HG02884 (cell line): ENCODE data around the gene TMEM144.
A peak's percentile ranks its signal among the peaks of the same experiment; 100 is the strongest.

Source experiments
- ATAC-seq: cut with Tn5 transposase; IDR thresholded peaks from one replicate; pipeline ENCODE4 v1.9.1; 2021; ENCODE audit warnings: mild to moderate bottlenecking, moderate library complexity; ENCODE audit not compliant: unreplicated experiment

The TMEM144 gene

GRCh38 chr4:158209825-158210807 is at the start of gene TMEM144:
Gene TMEM144, plus strand, starts transcription at chr4:158210486. Its CDS starts 2,182 bp downstream, at chr4:158212668.
- ATAC-seq, result peak; percentile 91

DNA sequence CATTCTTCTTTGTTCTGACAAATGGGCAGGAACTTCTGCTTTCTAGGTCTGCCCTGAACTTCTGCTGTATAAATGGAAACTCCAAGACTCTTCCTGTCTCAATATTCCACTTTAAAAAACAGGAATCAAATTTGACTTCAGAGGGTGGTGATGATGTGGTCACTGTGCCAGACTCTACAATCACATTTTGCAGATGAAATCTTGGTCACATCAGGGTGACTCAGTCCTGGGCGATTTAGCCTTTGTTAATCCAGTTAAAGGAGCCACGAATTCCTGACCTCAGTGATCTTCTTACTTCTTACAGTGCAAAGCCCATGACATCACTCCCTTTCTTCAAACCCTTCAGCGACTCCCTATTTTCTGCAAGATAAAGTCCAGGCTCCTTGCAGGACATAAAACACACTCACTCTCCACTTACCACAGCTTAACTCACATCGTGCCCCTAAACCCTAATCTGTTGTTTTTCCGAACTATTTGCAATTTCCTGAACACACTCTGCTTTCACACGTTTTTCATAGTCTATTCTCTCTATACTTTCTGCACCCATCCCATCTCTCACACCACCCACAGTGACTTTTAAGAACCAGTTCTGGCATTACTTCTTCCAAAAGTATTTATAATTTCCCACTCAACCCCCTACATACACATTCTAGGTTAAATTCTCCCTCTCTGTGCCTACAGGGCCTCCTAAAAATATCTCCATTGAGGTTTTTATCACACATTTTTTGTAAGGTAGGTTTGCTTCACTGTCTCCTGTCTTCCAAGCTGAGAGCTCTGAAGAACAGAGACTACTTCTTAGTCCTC is 48.5 kb upstream of the TMEM144 start:
- ATAC-seq, result no peak

- ATAC-seq, result no peak
Observed at GRCh38 chr4:158162631-158163030, 47.7 kb upstream of the TMEM144 start.

GRCh38 chr4:158163941-158164767 is 46.1 kb upstream of the TMEM144 start:
- ATAC-seq, result no peak

- no peak for ATAC-seq
Observed at GRCh38 chr4:158164768-158165213, 45.5 kb upstream of the TMEM144 start.

DNA sequence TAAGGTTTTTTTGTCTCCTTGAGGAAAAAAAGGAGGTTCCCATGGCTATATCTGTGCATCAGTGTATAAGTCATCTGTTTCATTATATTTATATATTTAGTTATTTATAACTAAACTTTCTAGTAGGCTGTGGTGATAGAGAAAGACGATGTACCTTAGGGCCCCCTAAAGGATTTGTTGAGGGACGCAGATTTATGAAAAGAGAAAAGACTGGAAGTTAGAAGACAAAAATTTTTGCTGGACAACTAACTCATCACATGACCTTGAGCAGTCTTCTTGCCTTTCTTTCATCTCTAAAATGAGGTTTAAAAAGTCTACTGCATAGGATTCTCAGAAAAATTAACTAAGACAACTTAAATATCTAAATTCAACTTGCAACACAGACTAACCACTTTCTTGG is 43.6 kb upstream of the TMEM144 start:
- ATAC-seq, result no peak

- ATAC-seq, result no peak
Observed at GRCh38 chr4:158168606-158169005, 41.7 kb upstream of the TMEM144 start.

GRCh38 chr4:158169506-158169905 is 40.8 kb upstream of the TMEM144 start:
- no peak for ATAC-seq

DNA sequence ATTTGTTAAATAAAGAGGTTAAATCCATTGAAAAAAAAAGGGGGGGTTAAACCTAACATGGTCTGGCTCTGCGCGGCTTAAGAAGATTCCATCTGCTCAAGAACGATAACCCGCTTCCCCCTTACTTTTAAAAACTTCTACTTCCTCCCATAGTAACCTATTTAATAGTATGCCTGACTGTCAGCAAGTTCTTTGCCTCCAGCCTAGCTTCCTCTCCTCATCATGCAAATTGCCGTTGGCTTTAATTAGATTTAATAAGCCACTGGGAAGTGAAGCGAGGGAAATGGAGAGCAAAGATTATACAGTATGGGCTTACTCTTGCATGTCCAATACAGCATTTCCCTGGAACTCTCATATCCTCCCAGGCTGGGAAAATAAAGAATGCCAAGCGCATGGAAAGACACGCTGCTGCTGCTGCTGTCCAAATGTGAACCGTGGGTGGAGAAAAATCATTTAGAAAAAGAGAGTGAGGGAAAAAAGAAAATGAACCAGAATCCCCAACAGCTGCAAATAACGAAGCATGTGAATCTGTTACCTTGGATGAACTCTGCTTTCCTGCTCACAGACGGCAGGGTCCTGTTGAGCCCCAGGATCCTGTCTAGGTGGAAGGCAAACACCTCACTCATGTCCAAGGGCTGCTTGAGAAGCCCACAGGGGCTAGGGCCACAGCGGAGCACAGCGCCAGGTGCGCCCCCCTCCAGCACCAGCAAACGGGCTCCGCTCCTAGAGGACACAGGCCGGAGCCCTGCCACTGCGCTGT is 40.2 kb upstream of the TMEM144 start:
- ATAC-seq, result no peak

DNA sequence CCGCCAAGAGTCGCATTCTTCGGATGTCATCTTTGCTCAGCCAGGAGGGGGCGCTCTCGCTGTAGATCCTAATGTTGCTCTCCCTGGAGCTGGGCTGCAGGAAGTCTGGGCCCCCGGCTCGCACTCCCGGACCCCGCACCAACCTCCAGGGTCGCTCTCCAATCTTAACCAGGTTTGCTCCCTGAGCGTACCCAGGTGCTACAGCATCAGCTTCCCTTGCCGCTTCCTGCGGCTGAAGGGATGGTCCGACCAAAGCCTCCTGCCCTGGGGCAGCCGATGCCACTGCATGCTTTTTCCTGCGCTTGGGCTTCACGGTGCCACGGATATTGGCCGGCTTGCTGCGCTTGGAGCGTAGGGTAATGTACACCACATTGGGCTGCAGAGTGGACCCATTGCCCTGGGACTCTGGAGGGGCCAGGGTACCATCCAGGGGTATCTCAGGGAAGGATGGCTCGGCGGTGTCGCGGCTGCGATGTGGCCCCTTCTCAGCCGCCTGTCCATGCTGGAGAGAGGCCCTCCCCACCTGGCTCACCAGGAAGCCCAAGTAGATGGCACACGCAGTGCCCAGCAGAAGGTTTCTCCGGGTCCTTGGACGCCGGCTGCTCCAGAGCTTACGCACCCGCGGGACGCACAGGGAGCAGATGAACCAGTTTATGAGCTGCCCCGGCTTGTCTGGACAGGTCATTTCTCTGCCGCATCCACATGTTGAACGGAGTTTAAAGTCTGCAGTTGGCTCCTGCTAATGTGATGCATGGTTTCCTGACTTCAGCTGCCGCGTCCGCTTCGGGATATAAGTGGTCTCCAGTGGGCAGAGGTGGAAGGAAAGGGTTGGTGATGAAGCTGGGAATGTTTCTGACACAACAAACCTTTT is 39.4 kb upstream of the TMEM144 start:
- no peak for ATAC-seq

- ATAC-seq, result peak; percentile 51
Observed at GRCh38 chr4:158172261-158173258, 37.7 kb upstream of the TMEM144 start, which contains the start of gene GASK1B. Gene GASK1B, minus strand, starts transcription at chr4:158173025. Its CDS starts 1,650 bp downstream, at chr4:158171375.

DNA sequence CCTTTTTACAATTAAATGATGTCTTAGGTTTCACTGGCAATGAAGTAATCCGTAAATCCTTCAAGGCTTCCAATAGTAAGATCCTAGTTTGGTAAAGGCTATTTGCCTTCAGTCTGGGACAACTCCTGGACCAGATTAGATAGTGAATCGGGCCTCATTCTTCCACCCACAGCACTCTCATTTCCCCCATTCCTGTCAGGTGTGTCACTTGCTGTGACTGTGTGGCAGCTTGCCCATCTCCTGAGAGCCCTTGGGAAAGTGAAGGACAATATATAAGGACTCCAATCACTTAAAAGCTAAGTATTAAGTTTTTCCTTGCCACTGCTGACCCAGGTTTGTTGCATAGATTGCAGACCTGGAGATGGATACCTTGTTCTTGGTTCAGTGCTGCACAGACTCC is 34.2 kb upstream of the TMEM144 start:
- ATAC-seq, result no peak

DNA sequence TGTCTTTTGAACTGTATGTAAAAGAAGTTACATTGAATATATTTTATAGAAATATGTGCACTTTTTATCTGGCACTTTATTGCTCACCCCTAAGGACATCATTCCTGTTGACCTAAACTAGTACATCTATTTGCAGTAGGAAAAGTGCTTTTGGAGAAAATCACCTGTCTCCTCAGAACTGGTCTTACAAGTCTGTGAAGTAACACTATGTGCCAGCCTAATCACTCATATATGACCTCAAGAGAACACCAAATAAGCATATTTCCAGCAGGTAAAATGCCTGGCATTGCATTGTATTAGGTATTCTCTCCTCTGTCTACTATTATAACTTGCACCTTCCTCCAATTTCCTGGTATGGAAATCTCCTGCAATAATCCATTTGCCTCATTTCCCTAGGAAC is 33.5 kb upstream of the TMEM144 start:
- no peak for ATAC-seq

GRCh38 chr4:158179465-158179864 is 30.8 kb upstream of the TMEM144 start:
- ATAC-seq, result no peak

DNA sequence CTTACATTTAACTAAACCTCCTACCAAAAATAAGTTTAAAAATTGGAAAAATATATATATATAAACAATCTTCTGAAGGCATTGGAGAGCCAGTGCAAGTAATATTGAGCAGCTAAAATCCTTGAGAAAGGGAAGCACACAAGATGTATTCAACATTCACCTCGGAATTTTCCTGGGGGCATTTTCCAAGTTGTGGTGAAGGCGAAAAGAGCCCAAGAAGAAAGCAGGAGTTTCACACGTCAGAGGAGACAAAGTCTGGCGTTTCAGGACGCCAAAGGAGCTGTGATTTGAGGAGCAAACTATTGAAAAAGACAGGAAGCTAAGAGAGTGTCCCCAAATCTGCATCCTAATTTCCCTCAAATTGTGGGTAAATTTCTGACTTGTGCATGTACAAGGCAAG is 28.4 kb upstream of the TMEM144 start:
- no peak for ATAC-seq

- ATAC-seq, result no peak
Observed at GRCh38 chr4:158182736-158183135, 27.6 kb upstream of the TMEM144 start.

DNA sequence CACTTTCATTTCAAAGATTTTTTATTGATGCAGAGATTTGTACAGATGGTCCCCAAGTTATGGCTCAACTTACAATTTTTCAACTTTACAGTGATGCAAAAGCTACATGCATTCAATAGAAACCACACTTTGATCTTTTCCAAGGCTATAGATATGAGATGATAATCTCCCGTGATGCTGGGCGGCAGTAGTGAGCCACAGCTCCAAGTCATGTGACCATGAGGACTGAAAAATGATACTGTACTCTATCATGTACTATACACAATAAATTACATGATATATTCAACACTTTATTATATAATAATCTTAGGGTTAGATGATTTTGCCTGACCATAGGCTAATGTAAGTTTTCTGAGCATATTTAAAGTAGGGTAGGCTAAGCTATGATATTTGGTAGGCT is 23.5 kb upstream of the TMEM144 start:
- no peak for ATAC-seq

- ATAC-seq, result no peak
Observed at GRCh38 chr4:158189422-158189821, 20.9 kb upstream of the TMEM144 start.
